Measurements from ENCODE around the gene LIMD2. TPM values are rescaled to one million over a fixed set of nuclear protein-coding genes. Genes with fewer than 3 reads are reported as not detected.

Gene LIMD2
- total and polyA plus RNA-seq, 2 of the 8 experiments (the other 6 are each of a cell fraction or from before 2014, with no cell fraction given): 72.0 to 77.2 TPM

DNA sequence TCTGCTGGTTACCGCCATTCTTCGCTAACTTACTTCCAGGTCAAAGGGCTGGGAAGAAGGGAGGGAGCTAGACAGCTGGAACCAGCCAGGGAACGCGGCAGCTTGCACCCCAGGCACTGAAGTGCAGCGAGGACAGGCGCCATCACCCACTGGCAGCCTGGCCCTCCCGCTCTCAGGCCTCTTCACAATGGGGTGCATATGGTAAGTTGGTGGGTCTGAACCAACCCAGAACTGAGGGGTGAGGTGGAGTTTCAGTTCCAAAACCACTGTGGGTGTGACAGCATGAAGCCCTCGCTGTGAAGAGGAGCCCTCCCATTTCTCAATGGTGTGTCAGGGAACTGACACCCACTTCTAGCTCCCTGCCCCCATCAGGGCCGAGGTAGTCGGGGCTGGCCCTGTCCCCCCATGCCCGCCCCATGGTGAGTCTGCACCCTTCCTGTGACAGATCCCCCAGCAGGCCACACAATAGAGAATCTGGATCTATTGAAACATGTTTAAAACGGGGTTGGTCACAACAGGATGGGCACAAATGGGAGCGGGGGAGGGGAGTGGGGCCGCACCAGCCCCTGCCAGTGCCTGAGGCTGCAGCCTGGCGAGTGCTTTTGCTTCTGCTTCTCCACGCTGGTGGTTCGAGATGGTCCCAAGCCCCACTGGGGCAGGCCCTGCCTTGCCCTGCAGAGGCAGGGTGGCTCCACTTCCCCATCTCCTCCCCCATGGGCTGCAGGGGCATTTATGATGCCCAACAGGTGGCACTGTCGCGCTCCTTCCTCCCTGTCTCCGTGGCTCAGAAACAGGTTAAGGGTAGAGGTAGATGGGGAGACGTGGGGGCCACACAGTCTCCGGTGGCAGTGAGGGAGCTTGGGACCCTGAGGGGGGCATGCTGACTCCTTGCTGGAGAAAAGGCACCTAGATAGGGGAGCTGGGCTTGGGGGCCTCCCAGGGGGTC lies 2.3 kb downstream of the LIMD2 start (continued):
- TF ChIP-seq, protein P1, sequence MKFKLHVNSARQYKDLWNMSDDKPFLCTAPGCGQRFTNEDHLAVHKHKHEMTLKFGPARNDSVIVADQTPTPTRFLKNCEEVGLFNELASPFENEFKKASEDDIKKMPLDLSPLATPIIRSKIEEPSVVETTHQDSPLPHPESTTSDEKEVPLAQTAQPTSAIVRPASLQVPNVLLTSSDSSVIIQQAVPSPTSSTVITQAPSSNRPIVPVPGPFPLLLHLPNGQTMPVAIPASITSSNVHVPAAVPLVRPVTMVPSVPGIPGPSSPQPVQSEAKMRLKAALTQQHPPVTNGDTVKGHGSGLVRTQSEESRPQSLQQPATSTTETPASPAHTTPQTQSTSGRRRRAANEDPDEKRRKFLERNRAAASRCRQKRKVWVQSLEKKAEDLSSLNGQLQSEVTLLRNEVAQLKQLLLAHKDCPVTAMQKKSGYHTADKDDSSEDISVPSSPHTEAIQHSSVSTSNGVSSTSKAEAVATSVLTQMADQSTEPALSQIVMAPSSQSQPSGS (IDR thresholded peaks at IDR 0.05; ENCODE audit: low read length): no peak
- TF ChIP-seq, protein P2, sequence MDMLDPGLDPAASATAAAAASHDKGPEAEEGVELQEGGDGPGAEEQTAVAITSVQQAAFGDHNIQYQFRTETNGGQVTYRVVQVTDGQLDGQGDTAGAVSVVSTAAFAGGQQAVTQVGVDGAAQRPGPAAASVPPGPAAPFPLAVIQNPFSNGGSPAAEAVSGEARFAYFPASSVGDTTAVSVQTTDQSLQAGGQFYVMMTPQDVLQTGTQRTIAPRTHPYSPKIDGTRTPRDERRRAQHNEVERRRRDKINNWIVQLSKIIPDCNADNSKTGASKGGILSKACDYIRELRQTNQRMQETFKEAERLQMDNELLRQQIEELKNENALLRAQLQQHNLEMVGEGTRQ (IDR thresholded peaks at IDR 0.05; ENCODE audit: low read length): no peak
- TF ChIP-seq SIRT6 (IDR thresholded peaks at IDR 0.05; ENCODE audit: low read length) (no peak), EZH2 (IDR thresholded peaks at IDR 0.05; ENCODE audit: low read depth, low read length, severe bottlenecking) (no peak)
- TF ChIP-seq, protein P3, sequence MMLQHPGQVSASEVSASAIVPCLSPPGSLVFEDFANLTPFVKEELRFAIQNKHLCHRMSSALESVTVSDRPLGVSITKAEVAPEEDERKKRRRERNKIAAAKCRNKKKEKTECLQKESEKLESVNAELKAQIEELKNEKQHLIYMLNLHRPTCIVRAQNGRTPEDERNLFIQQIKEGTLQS (IDR thresholded peaks at IDR 0.05; ENCODE audit: insufficient read depth, low read depth, low read length): no peak
